GM12878 (cell line): ENCODE results near the gene SEMA4D. TPM values are rescaled to one million over a fixed set of nuclear protein-coding genes. Genes with fewer than 3 reads are reported as not detected.

Experiments used
- ATAC-seq: fragments of 200-7000 bp; cut with Tn5 transposase; 3 replicates; pipeline ENCODE4 v1.9.1; 2020; ENCODE audit warnings: mild to moderate bottlenecking, moderate library complexity
- BruUV-seq: library from RNA; stranded (reverse); fragments of 400-500 nt; replicated peaks from 2 replicates; lab custom pipeline; 2021; lab: Mats Ljungman, UMichigan
- CTCF ChIA-PET: fragments of 300-600 bp; sonication (Branson Sonifier 250); formaldehyde crosslinking; extraction: SDS; loops from one replicate; lab custom pipeline; 2021; ENCODE audit warnings: inconsistent platforms; lab: Yijun Ruan, JAX
- POLR2A ChIA-PET: fragments of 350-600 bp; formaldehyde crosslinking; extraction: SDS; loops from one replicate; lab custom pipeline; 2021; ENCODE audit warnings: inconsistent platforms; lab: Charles Lee
- RAD21 ChIA-PET: fragments of 300-600 bp; sonication (Branson Sonifier 250); formaldehyde crosslinking; loops from one replicate; lab custom pipeline; 2023; ENCODE audit warnings: antibody characterized with exemption; ENCODE audit not compliant: unreplicated experiment; lab: Charles Lee
- SMC1A ChIA-PET: fragments of 300-600 bp; sonication (Branson Sonifier 250); formaldehyde crosslinking; loops from one replicate; lab custom pipeline; 2023; ENCODE audit not compliant: unreplicated experiment, uncharacterized antibody; lab: Charles Lee
- DNase-seq: peaks from one replicate; pipeline ENCODE4 v3.0.0-alpha.2; 2011; ENCODE audit warnings: low read depth, low spot score
- FAIRE-seq: peaks from 3 replicates; lab custom pipeline; 2011; peaks lifted over from hg19 to GRCh38; lab: Jason Lieb, UNC
- H2AFZ ChIP-seq: 2 replicates; pipeline ENCODE4 v1.6.0; 2011; ENCODE audit warnings: low read depth, low read length, control low read depth; ENCODE audit not compliant: control insufficient read depth
- H3K27ac ChIP-seq: 2 replicates; pipeline ENCODE4 v1.5.1; 2011; ENCODE audit warnings: control low read depth; ENCODE audit not compliant: control insufficient read depth, insufficient read depth
- H3K27me3 ChIP-seq, 2 experiments: replicated peaks in 1 of 2; 2 replicates each; pipeline versions ENCODE4 v1.6.0 to v1.6.1; 2011; ENCODE audit warnings: low read length in 1 of 2; ENCODE audit not compliant: control insufficient read depth in 2 of 2, insufficient read depth in 2 of 2
- H3K36me3 ChIP-seq, 2 experiments: 2 replicates each; pipeline ENCODE4 v1.5.1; 2011; ENCODE audit warnings: low read length in 1 of 2; ENCODE audit not compliant: control insufficient read depth in 2 of 2, insufficient read depth in 2 of 2
- H3K4me1 ChIP-seq: 2 replicates; pipeline ENCODE4 v1.6.1; 2011; ENCODE audit warnings: mild to moderate bottlenecking, low read length, moderate library complexity, mixed read lengths; ENCODE audit not compliant: control insufficient read depth, insufficient read depth
- H3K4me2 ChIP-seq: 2 replicates; pipeline ENCODE4 v1.6.0; 2011; ENCODE audit warnings: control low read depth; ENCODE audit not compliant: control insufficient read depth, insufficient read depth
- H3K4me3 ChIP-seq: fragments of 200-600 bp; sonication (generic); 2 replicates; pipeline ENCODE4 v1.5.1; 2016
- H3K79me2 ChIP-seq: 2 replicates; pipeline ENCODE4 v1.6.0; 2011; ENCODE audit warnings: low read length; ENCODE audit not compliant: control insufficient read depth, insufficient read depth
- H3K9ac ChIP-seq: 2 replicates; pipeline ENCODE4 v1.8.0; 2011; ENCODE audit warnings: low read length, control low read depth, mixed read lengths; ENCODE audit not compliant: control insufficient read depth, insufficient read depth
- H3K9me3 ChIP-seq: replicated peaks from 3 replicates; pipeline ENCODE4 v1.5.1; 2011; ENCODE audit warnings: mild to moderate bottlenecking, low read length; ENCODE audit not compliant: control insufficient read depth, insufficient read depth
- H4K20me1 ChIP-seq: 2 replicates; pipeline ENCODE4 v1.6.0; 2011; ENCODE audit not compliant: control insufficient read depth, insufficient read depth
- ASH2L ChIP-seq: fragments of 300-600, 200-600 bp; sonication (generic); IDR thresholded peaks from 2 replicates; pipeline ENCODE4 v1.6.1; 2017; ENCODE audit warnings: low read depth, mild to moderate bottlenecking, borderline replicate concordance
- BHLHE40 ChIP-seq, 2 experiments: fragments of 450-650 bp in 1 of 2; IDR thresholded peaks; 2 replicates each; pipeline ENCODE4 v1.6.1; 2011 to 2017; ENCODE audit warnings: low read depth in 2 of 2, borderline replicate concordance in 1 of 2, improper control_type of control experiment in 1 of 2, low read length in 1 of 2, mild to moderate bottlenecking in 1 of 2
- GABPA ChIP-seq: IDR thresholded peaks from 2 replicates; pipeline ENCODE4 v1.6.1; 2014; ENCODE audit warnings: antibody characterized with exemption, low read depth, mild to moderate bottlenecking, inconsistent platforms
- HCFC1 ChIP-seq: fragments of 150-350 bp; IDR thresholded peaks from 2 replicates; pipeline ENCODE4 v1.6.1; 2014; ENCODE audit warnings: low read length
- KAT2A ChIP-seq: conservative IDR thresholded peaks from 2 replicates; pipeline ENCODE4 v1.6.1; 2011; ENCODE audit warnings: low read depth, low read length; ENCODE audit not compliant: control insufficient read depth
- NR2C1 ChIP-seq: fragments of 450-650 bp; IDR thresholded peaks from 2 replicates; pipeline ENCODE4 v1.6.1; 2017; ENCODE audit warnings: antibody characterized with exemption, mild to moderate bottlenecking, moderate library complexity
- PML ChIP-seq: IDR thresholded peaks from 2 replicates; pipeline ENCODE4 v1.6.1; 2012; ENCODE audit warnings: low read length, inconsistent platforms
- SIX5 ChIP-seq: IDR thresholded peaks from 2 replicates; pipeline ENCODE4 v1.6.1; 2011; ENCODE audit warnings: mild to moderate bottlenecking, low read depth, low read length, moderate library complexity; ENCODE audit not compliant: severe bottlenecking
- SMAD1 ChIP-seq: fragments of 450-650 bp; IDR thresholded peaks from 2 replicates; pipeline ENCODE4 v1.6.1; 2018; ENCODE audit warnings: mild to moderate bottlenecking, low read depth; ENCODE audit not compliant: partially characterized antibody
- STAT3 ChIP-seq: IDR thresholded peaks from 2 replicates; pipeline ENCODE4 v1.6.1; 2011; ENCODE audit warnings: low read depth, low read length, improper control_type of control experiment
- SUPT20H ChIP-seq: IDR thresholded peaks from 2 replicates; pipeline ENCODE4 v1.6.1; 2011; ENCODE audit warnings: low read depth, mild to moderate bottlenecking, low read length, moderate library complexity, borderline replicate concordance; ENCODE audit not compliant: control insufficient read depth
- WGBS: methylation state at CpG from one replicate; pipeline ENCODE4 v1.1.6; 2016; ENCODE audit warnings: low lambda C conversion rate; ENCODE audit not compliant: insufficient replicate concordance, insufficient coverage; ENCODE audit errors: missing lambda C conversion rate; 5-methylcytosine and 5-hydroxymethylcytosine counted together
- in situ Hi-C: fragments of 300-500 bp; cut with MboI; formaldehyde crosslinking; loops from 9 replicates; pipeline ENCODE4 v1.14.3; 2018; ENCODE audit warnings: mixed read lengths
- intact Hi-C: fragments of 100-400 bp; cut with micrococcal nuclease; formaldehyde crosslinking; loops from one replicate; pipeline ENCODE4 v1.14.2; 2022; ENCODE audit not compliant: unreplicated experiment
- polyA plus RNA-seq, 11 experiments: library from polyadenylated mRNA; depleted of rRNA in 4 of 11; unstranded in 6 of 11; stranded (reverse) in 5 of 11; fragments of >200 nt; fragmentation: Nextera tagmentation in 4 of 11; fragmentation: Illumina TruSeq in 1 of 11; extraction: Ambion mirVana in 4 of 11; extraction: Trizol in 1 of 11; gene quantifications; 1 replicate in 1 of 11; 2 replicates in 10 of 11; pipeline versions ENCODE4 v1.2.1 to v1.2.3, GENCODE V29; 2011 to 2016; ENCODE audit warnings: inconsistent platforms in 2 of 11, missing spikeins in 2 of 11, low read depth in 1 of 11
- total RNA-seq, 4 experiments: library from RNA; depleted of rRNA in 3 of 4; stranded (reverse); fragments of >200 nt in 3 of 4; fragmentation: Illumina TruSeq in 1 of 4; extraction: Trizol in 1 of 4; gene quantifications; 2 replicates each; pipeline versions ENCODE4 v1.2.1 to v1.2.3, GENCODE V29; 2013 to 2021
- TF ChIP-seq, protein P1 (sequence below): IDR thresholded peaks from 2 replicates; pipeline ENCODE4 v1.6.1; 2012; ENCODE audit warnings: mild to moderate bottlenecking, low read depth, low read length
- TF ChIP-seq, protein P2 (sequence below): fragments of 450-650 bp; formaldehyde crosslinking; IDR thresholded peaks from 2 replicates; pipeline ENCODE4 v1.5.0; 2022; ENCODE audit warnings: mild to moderate bottlenecking, missing genetic modification characterization

Gene SEMA4D
- total and polyA plus RNA-seq, 10 of the 15 experiments (the other 5 are each of a cell fraction or from before 2014, with no cell fraction given): 15.1 to 136 (median 39.6) TPM

DNA sequence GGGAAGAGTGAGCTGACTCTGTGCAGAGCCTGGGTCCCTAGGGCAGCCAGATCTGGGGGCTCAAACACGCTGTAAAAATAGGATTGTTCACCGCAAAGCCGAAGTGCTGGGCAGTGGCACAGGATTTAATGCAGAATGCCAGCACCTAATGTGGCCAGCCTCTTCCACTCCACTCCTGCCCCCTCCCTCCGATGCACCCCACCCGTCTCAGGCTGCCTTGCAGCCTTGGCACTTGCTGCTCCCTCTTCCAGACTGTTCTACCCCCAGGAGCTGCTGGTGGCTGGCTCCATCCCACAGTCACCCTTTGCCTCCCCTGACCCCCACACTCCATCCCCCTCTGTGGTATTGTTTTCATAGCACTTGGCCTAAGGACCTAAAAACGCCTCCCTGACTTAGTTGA lies 86.2 kb downstream of the SEMA4D start (continued):
- no peak for TF ChIP-seq SMAD1
- no peak for TF ChIP-seq SIX5
- no peak for TF ChIP-seq STAT3
- TF ChIP-seq, protein P1, sequence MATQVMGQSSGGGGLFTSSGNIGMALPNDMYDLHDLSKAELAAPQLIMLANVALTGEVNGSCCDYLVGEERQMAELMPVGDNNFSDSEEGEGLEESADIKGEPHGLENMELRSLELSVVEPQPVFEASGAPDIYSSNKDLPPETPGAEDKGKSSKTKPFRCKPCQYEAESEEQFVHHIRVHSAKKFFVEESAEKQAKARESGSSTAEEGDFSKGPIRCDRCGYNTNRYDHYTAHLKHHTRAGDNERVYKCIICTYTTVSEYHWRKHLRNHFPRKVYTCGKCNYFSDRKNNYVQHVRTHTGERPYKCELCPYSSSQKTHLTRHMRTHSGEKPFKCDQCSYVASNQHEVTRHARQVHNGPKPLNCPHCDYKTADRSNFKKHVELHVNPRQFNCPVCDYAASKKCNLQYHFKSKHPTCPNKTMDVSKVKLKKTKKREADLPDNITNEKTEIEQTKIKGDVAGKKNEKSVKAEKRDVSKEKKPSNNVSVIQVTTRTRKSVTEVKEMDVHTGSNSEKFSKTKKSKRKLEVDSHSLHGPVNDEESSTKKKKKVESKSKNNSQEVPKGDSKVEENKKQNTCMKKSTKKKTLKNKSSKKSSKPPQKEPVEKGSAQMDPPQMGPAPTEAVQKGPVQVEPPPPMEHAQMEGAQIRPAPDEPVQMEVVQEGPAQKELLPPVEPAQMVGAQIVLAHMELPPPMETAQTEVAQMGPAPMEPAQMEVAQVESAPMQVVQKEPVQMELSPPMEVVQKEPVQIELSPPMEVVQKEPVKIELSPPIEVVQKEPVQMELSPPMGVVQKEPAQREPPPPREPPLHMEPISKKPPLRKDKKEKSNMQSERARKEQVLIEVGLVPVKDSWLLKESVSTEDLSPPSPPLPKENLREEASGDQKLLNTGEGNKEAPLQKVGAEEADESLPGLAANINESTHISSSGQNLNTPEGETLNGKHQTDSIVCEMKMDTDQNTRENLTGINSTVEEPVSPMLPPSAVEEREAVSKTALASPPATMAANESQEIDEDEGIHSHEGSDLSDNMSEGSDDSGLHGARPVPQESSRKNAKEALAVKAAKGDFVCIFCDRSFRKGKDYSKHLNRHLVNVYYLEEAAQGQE: no peak
- no peak for TF ChIP-seq HCFC1
- TF ChIP-seq ASH2L: no peak
- TF ChIP-seq NR2C1: no peak

GRCh38 chr9:89410641-89411350 lies 87.1 kb downstream of the SEMA4D start:
- ChIA-PET POLR2A (interaction anchor here (0.9 to 1.6 kb wide), 4 partner anchors 9 to 71 kb away, joined by 4 to 7 read pairs (median 5); no protein-coding TSS in a partner anchor), RAD21 (interaction anchor here (0.7 to 6.2 kb wide), 11 partner anchors 8 to 138 kb away, joined by 3 to 58 read pairs (median 4); no protein-coding TSS in a partner anchor), CTCF (interaction anchor here (0.7 to 3.2 kb wide), 19 partner anchors 9 to 187 kb away, joined by 3 to 32 read pairs (median 4); no protein-coding TSS in a partner anchor), SMC1A (interaction anchor here (0.7 to 1.9 kb wide), 13 partner anchors 8 to 187 kb away, joined by 3 to 29 read pairs (median 5); no protein-coding TSS in a partner anchor)
- peak overlapping the region; percentile 48 for H3K4me3 ChIP-seq
- H4K20me1 ChIP-seq: no peaks in the 10 kb centered on the region
- BruUV-seq: no TSS peak
- peak; percentile 75 for DNase-seq
- H3K27me3 ChIP-seq: no peaks in the 10 kb centered on the region
- peaks cover 3% of the 10 kb centered on the region; the same call in 2 of the 3 replicates for H3K9me3 ChIP-seq
- peak; percentile 72 for ATAC-seq
- in situ Hi-C loops: no loop called here
- peaks cover 94% of the 10 kb centered on the region for H3K79me2 ChIP-seq
- intact Hi-C loops: loop anchor here (1.0 kb wide), 1 partner anchor 139 kb away; no protein-coding TSS in a partner anchor
- H3K9ac ChIP-seq: peak overlapping the region; percentile 33
- WGBS: 9% methylated on average over 7 of the region's 7 CpGs
- FAIRE-seq: peak; percentile 80
- peaks cover 66% of the 10 kb centered on the region for H3K4me1 ChIP-seq
- H3K36me3 ChIP-seq: peaks cover 15 to 23% of the 10 kb centered on the region in 2 experiments
- H3K4me2 ChIP-seq: peak overlapping the region; percentile 77
- H2AFZ ChIP-seq: no peak overlapping the region
- peak overlapping the region; percentile 66 for H3K27ac ChIP-seq
- TF ChIP-seq PML (peak; percentile 38; the same call in 1 of the 2 replicates), GABPA (peak; percentile 24; the same call in 1 of the 2 replicates), KAT2A (no peak), BHLHE40 (IDR thresholded peaks at IDR 0.05; ENCODE audit: borderline replicate concordance in 1 of 2, low read depth in 2 of 2, low read length in 1 of 2) (no peak), SUPT20H (no peak)
- TF ChIP-seq, protein P2, sequence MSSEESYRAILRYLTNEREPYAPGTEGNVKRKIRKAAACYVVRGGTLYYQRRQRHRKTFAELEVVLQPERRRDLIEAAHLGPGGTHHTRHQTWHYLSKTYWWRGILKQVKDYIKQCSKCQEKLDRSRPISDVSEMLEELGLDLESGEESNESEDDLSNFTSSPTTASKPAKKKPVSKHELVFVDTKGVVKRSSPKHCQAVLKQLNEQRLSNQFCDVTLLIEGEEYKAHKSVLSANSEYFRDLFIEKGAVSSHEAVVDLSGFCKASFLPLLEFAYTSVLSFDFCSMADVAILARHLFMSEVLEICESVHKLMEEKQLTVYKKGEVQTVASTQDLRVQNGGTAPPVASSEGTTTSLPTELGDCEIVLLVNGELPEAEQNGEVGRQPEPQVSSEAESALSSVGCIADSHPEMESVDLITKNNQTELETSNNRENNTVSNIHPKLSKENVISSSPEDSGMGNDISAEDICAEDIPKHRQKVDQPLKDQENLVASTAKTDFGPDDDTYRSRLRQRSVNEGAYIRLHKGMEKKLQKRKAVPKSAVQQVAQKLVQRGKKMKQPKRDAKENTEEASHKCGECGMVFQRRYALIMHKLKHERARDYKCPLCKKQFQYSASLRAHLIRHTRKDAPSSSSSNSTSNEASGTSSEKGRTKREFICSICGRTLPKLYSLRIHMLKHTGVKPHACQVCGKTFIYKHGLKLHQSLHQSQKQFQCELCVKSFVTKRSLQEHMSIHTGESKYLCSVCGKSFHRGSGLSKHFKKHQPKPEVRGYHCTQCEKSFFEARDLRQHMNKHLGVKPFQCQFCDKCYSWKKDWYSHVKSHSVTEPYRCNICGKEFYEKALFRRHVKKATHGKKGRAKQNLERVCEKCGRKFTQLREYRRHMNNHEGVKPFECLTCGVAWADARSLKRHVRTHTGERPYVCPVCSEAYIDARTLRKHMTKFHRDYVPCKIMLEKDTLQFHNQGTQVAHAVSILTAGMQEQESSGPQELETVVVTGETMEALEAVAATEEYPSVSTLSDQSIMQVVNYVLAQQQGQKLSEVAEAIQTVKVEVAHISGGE (CRISPR knock-in tag): no peak
